ENCODE results near the gene SLC30A3. TPM values are rescaled to one million over a fixed set of nuclear protein-coding genes. Genes with fewer than 3 reads are reported as not detected.

The SLC30A3 gene
- total RNA-seq, 2 donors from 2014 or later: 1.5 to 2.8 TPM

DNA sequence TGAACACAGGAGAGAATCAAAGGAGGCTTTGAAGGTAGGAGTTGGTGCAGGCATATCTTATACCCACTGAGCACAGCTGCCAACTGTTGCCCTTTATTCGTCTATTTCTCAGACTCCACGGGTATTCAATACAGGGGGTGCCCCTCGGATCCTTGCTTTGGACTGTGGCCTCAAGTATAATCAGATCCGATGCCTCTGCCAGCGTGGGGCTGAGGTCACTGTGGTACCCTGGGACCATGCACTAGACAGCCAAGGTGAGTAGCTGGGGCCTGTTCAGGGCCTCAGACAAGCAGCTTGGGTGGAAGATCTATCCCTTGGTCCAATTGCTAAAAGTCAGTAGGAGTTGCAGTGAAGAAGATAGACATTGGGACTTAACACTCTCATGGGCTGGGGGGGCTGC is 40.4 kb downstream of the SLC30A3 start:
- H3K27me3 Mint-ChIP-seq (ENCODE audit: insufficient read depth): no peaks in the 10 kb centered on the region
- no peak overlapping the region for H3K9ac ChIP-seq (ENCODE audit: extremely low read depth, low read length, poor library complexity, severe bottlenecking)

DNA sequence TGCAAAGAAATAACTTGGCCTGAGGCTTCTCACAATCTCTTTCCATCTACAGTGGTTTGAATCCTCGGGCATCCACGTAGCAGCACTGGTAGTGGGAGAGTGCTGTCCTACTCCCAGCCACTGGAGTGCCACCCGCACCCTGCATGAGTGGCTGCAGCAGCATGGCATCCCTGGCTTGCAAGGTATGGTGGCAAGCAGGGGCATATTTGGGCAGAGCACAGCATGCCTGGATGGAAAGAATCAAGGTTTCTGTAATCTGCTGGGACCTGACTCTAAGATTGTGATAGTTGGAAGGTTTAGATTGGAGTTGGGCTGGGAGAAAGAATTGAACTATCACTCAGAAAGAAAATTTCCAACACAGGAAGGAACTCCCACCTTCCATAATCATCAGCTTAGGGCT is 41.7 kb downstream of the SLC30A3 start:
- H3K4me1 Mint-ChIP-seq: peaks cover 24% of the 10 kb centered on the region
- TF ChIP-seq, protein P1, sequence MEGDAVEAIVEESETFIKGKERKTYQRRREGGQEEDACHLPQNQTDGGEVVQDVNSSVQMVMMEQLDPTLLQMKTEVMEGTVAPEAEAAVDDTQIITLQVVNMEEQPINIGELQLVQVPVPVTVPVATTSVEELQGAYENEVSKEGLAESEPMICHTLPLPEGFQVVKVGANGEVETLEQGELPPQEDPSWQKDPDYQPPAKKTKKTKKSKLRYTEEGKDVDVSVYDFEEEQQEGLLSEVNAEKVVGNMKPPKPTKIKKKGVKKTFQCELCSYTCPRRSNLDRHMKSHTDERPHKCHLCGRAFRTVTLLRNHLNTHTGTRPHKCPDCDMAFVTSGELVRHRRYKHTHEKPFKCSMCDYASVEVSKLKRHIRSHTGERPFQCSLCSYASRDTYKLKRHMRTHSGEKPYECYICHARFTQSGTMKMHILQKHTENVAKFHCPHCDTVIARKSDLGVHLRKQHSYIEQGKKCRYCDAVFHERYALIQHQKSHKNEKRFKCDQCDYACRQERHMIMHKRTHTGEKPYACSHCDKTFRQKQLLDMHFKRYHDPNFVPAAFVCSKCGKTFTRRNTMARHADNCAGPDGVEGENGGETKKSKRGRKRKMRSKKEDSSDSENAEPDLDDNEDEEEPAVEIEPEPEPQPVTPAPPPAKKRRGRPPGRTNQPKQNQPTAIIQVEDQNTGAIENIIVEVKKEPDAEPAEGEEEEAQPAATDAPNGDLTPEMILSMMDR (conservative IDR thresholded peaks at IDR 0.05): no peak
- no peaks in the 10 kb centered on the region for H3K27me3 ChIP-seq (ENCODE audit: control insufficient read depth, insufficient read depth, low read length, poor library complexity, severe bottlenecking)
- no peaks in the 10 kb centered on the region for H3K4me1 ChIP-seq (ENCODE audit: control insufficient read depth, insufficient read depth, low read length)
- H3K9me3 ChIP-seq (ENCODE audit: control insufficient read depth, low read length): no peaks in the 10 kb centered on the region
- peaks cover 68% of the 10 kb centered on the region for H3K36me3 ChIP-seq (ENCODE audit: control insufficient read depth, insufficient read depth, low read length)
- no peak overlapping the region for H3K27ac Mint-ChIP-seq
- H3K36me3 Mint-ChIP-seq (ENCODE audit: low read depth): peaks cover 72% of the 10 kb centered on the region
- no peak overlapping the region for H3K4me3 Mint-ChIP-seq
- H3K9ac ChIP-seq (ENCODE audit: extremely low read depth, low read length, poor library complexity, severe bottlenecking): no peak overlapping the region
- H3K27ac ChIP-seq (ENCODE audit: low read depth, low read length): no peak overlapping the region
- H3K4me3 ChIP-seq (ENCODE audit: low read length): no peak overlapping the region
- DNase-seq: no peak
- 96 to 100% methylated on average over 2 to 3 of the region's 3 CpGs for WGBS, 2 experiments (ENCODE audit: insufficient coverage in 1 of 2, insufficient read length in 1 of 2)
- H3K27me3 Mint-ChIP-seq (ENCODE audit: insufficient read depth): no peaks in the 10 kb centered on the region
- no peaks in the 10 kb centered on the region for H3K9me3 Mint-ChIP-seq

More for the DNA sequence above, 40.4 kb downstream of the SLC30A3 start:
- no peak for DNase-seq
- WGBS, 2 experiments (ENCODE audit: insufficient coverage in 1 of 2, insufficient read length in 1 of 2): 94 to 95% methylated on average over 5 of the region's 5 CpGs
- Histone ChIP-seq H3K36me3 (ENCODE audit: control insufficient read depth, insufficient read depth, low read length) (peaks cover 80% of the 10 kb centered on the region), H3K9me3 (ENCODE audit: control insufficient read depth, low read length) (no peaks in the 10 kb centered on the region), H3K27me3 (ENCODE audit: control insufficient read depth, insufficient read depth, low read length, poor library complexity, severe bottlenecking) (no peaks in the 10 kb centered on the region), H3K4me3 (ENCODE audit: low read length) (no peak overlapping the region), H3K27ac (ENCODE audit: low read depth, low read length) (no peak overlapping the region), H3K4me1 (ENCODE audit: control insufficient read depth, insufficient read depth, low read length) (no peaks in the 10 kb centered on the region)
- no peak overlapping the region for H3K4me3 Mint-ChIP-seq
- TF ChIP-seq, protein P1 (conservative IDR thresholded peaks at IDR 0.05): no peak
- no peak overlapping the region for H3K27ac Mint-ChIP-seq
- no peaks in the 10 kb centered on the region for H3K9me3 Mint-ChIP-seq
- peaks cover 78% of the 10 kb centered on the region for H3K36me3 Mint-ChIP-seq (ENCODE audit: low read depth)
- peaks cover 16% of the 10 kb centered on the region for H3K4me1 Mint-ChIP-seq

DNA sequence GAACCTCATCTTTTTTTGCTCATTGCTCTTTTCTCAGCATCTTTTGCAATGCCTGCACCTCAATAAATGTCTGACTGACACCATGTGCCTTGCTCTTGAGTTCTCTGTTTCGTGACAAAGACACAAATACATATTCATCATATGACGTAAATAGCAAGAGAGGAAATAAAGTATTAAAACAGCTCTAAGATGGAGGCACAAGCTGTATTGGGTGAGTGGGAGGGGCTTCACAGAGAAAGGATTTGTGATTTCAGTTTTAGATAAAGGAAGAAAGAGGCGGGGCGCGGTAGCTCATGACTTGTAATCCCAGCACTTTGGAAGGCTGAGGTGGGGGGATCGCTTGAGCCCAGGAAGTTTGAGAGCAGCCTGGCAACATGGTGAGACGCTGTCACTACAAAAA is 42.8 kb downstream of the SLC30A3 start:
- no peak overlapping the region for H3K4me3 ChIP-seq (ENCODE audit: low read length)
- no peaks in the 10 kb centered on the region for H3K4me1 ChIP-seq (ENCODE audit: control insufficient read depth, insufficient read depth, low read length)
- DNase-seq: no peak
- no peak overlapping the region for H3K27ac ChIP-seq (ENCODE audit: low read depth, low read length)
- Mint-ChIP-seq H3K4me1 (peaks cover 26% of the 10 kb centered on the region), H3K36me3 (ENCODE audit: low read depth) (peaks cover 70% of the 10 kb centered on the region), H3K27me3 (ENCODE audit: insufficient read depth) (no peaks in the 10 kb centered on the region), H3K4me3 (no peak overlapping the region), H3K9me3 (no peaks in the 10 kb centered on the region), H3K27ac (peak overlapping the region; percentile 0)
- H3K36me3 ChIP-seq (ENCODE audit: control insufficient read depth, insufficient read depth, low read length): peaks cover 66% of the 10 kb centered on the region
- no peaks in the 10 kb centered on the region for H3K9me3 ChIP-seq (ENCODE audit: control insufficient read depth, low read length)
- TF ChIP-seq, protein P1 (conservative IDR thresholded peaks at IDR 0.05): no peak
- WGBS, 2 experiments (ENCODE audit: insufficient coverage in 1 of 2, insufficient read length in 1 of 2): 91 to 94% methylated on average over 5 to 7 of the region's 7 CpGs
- H3K27me3 ChIP-seq (ENCODE audit: control insufficient read depth, insufficient read depth, low read length, poor library complexity, severe bottlenecking): no peaks in the 10 kb centered on the region
- H3K9ac ChIP-seq (ENCODE audit: extremely low read depth, low read length, poor library complexity, severe bottlenecking): no peak overlapping the region
